GM18861 (cell line): ENCODE results near the gene CPB2.

ENCODE experiments used
- ATAC-seq: cut with Tn5 transposase; IDR thresholded peaks from one replicate; pipeline ENCODE4 v1.9.1; 2021; ENCODE audit not compliant: unreplicated experiment

CPB2 gene

GRCh38 chr13:46100191-46100815, 4.5 kb downstream of the CPB2 start:
- no peak for ATAC-seq

- no peak for ATAC-seq
Observed at GRCh38 chr13:46097663-46098062, 7.2 kb downstream of the CPB2 start.

GRCh38 chr13:46097015-46097414, 7.8 kb downstream of the CPB2 start:
- no peak for ATAC-seq

GRCh38 chr13:46094478-46094877, 10.4 kb downstream of the CPB2 start:
- no peak for ATAC-seq

- ATAC-seq = no peak
Observed at GRCh38 chr13:46088821-46089562, 15.8 kb downstream of the CPB2 start.

GRCh38 chr13:46087481-46087880, 17.4 kb downstream of the CPB2 start:
- no peak for ATAC-seq

- no peak for ATAC-seq
Observed at GRCh38 chr13:46086985-46087384, 17.8 kb downstream of the CPB2 start.

GRCh38 chr13:46086421-46086922, 18.4 kb downstream of the CPB2 start:
- no peak for ATAC-seq

- no peak for ATAC-seq
Observed at GRCh38 chr13:46085737-46086136, 19.1 kb downstream of the CPB2 start.

- ATAC-seq = no peak
Observed at GRCh38 chr13:46082324-46082723, 22.5 kb downstream of the CPB2 start.

GRCh38 chr13:46079770-46080169, 25.1 kb downstream of the CPB2 start:
- ATAC-seq = no peak

GRCh38 chr13:46077265-46077664, 27.6 kb downstream of the CPB2 start:
- ATAC-seq = no peak

GRCh38 chr13:46076827-46077226, 28.0 kb downstream of the CPB2 start:
- no peak for ATAC-seq

- ATAC-seq = no peak
Observed at GRCh38 chr13:46075811-46076210, 29.0 kb downstream of the CPB2 start.

- ATAC-seq = peak; percentile 86
Observed at GRCh38 chr13:46071590-46072249, 33.1 kb downstream of the CPB2 start.

- ATAC-seq = no peak
Observed at GRCh38 chr13:46063292-46063691, 41.5 kb downstream of the CPB2 start.

GRCh38 chr13:46062185-46062584, 42.6 kb downstream of the CPB2 start:
- no peak for ATAC-seq

GRCh38 chr13:46059405-46059804, 45.4 kb downstream of the CPB2 start:
- ATAC-seq = no peak

GRCh38 chr13:46058268-46058667, 46.6 kb downstream of the CPB2 start:
- no peak for ATAC-seq

- no peak for ATAC-seq
Observed at GRCh38 chr13:46057256-46058015, 47.4 kb downstream of the CPB2 start.
